ENCODE results near the gene AUTS2.

DNA sequence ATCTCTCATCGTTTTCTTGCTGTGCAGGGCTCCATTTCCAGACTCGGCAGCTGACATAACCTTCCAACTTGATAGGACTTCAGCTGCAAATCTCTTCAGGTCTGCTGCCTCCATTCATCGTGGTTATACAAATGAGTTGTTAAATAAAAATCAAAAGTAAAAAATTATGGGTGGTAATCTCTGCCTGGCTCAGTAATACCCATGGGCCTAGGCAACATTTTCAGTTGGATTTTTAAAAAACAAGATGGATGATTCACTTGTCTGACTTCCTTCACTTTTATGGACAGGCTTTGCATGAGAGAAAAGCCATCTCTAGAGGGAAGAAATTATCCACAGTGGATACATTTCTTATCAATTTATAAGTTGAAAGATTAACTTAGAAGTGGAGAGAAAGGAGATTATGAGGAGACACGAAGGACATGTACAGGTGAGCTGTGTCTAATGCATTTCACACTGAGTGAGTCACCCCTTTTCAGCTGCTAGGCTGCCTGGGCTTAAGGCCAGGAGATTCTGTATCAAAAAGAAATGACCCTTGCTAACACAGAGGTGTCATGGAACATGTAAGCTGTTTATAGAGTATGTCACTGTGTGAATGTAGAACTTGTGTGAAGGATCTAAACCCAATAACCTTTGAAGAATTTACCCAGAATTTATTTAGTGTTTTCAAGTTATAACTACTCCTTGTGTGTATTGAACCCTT, 495.1 kb downstream of the AUTS2 start:
- no peak for TF ChIP-seq CTCF (IDR thresholded peaks at IDR 0.05)
- no peak for TF ChIP-seq POLR2A (IDR thresholded peaks at IDR 0.05)
